WERI-Rb-1 (cell line): ENCODE measurements around the gene PRKCB.
"Not testable (repeated sequence)": the region's sequence is repeated elsewhere in the genome, so short reads cannot be mapped to it uniquely, and the experiment has no call there.

Source experiments
- DNase-seq: peaks from one replicate; pipeline ENCODE4 v3.0.0-alpha.2; 2020
- H3K27ac ChIP-seq: fragments of 250-450 bp; sonication (Bioruptor Pico); 2 replicates; pipeline ENCODE4 v1.5.1; 2020; ENCODE audit warnings: mild to moderate bottlenecking, moderate library complexity
- H3K27me3 ChIP-seq: fragments of 250-450 bp; sonication (Bioruptor Pico); 2 replicates; pipeline ENCODE4 v1.5.1; 2021; ENCODE audit warnings: mild to moderate bottlenecking, low read depth, moderate library complexity; ENCODE audit not compliant: insufficient read depth, severe bottlenecking
- H3K36me3 ChIP-seq: fragments of 250-450 bp; sonication (Bioruptor Pico); 2 replicates; pipeline ENCODE4 v1.5.1; 2020; ENCODE audit warnings: mild to moderate bottlenecking, moderate library complexity
- H3K4me3 ChIP-seq: 2 replicates; pipeline ENCODE4 v1.5.1; 2011; ENCODE audit warnings: low read depth, mild to moderate bottlenecking, control low read depth, low read length
- H3K9me3 ChIP-seq: fragments of 250-450 bp; sonication (Bioruptor Pico); 2 replicates; pipeline ENCODE4 v1.5.1; 2021; ENCODE audit warnings: mild to moderate bottlenecking, moderate library complexity; ENCODE audit not compliant: severe bottlenecking
- CTCF ChIP-seq: IDR thresholded peaks from 2 replicates; pipeline ENCODE4 v1.5.1; 2011; ENCODE audit warnings: low read depth, mild to moderate bottlenecking, control low read depth, inconsistent platforms, low read length

The PRKCB gene

GRCh38 chr16:24102209-24102660, 266.5 kb downstream of the PRKCB start:
- no peaks in the 10 kb centered on the region for H3K27me3 ChIP-seq

GRCh38 chr16:24105471-24105870, 269.7 kb downstream of the PRKCB start:
- H3K4me3 ChIP-seq, DNase-seq, H3K9me3 ChIP-seq, H3K27ac ChIP-seq, H3K36me3 ChIP-seq, H3K27me3 ChIP-seq: not testable (repeated sequence)

More at GRCh38 chr16:24102209-24102660, 266.5 kb downstream of the PRKCB start:
- no peak for TF ChIP-seq CTCF
- no peak for DNase-seq
- Histone ChIP-seq H3K36me3 (no peaks in the 10 kb centered on the region), H3K27ac (no peak overlapping the region), H3K9me3 (no peaks in the 10 kb centered on the region), H3K4me3 (no peak overlapping the region)

GRCh38 chr16:24108090-24108489, 272.3 kb downstream of the PRKCB start:
- H3K4me3 ChIP-seq, H3K27ac ChIP-seq, H3K27me3 ChIP-seq, H3K9me3 ChIP-seq, DNase-seq, H3K36me3 ChIP-seq: not testable (repeated sequence)

- no peak for TF ChIP-seq CTCF
- Histone ChIP-seq H3K27ac (no peak overlapping the region), H3K4me3 (no peak overlapping the region), H3K36me3 (no peaks in the 10 kb centered on the region), H3K9me3 (no peaks in the 10 kb centered on the region), H3K27me3 (no peaks in the 10 kb centered on the region)
- no peak for DNase-seq
Observed at GRCh38 chr16:24111724-24112302, 276.0 kb downstream of the PRKCB start.

- Histone ChIP-seq H3K36me3 (no peaks in the 10 kb centered on the region), H3K27ac (no peak overlapping the region), H3K4me3 (no peak overlapping the region), H3K27me3 (no peaks in the 10 kb centered on the region), H3K9me3 (no peaks in the 10 kb centered on the region)
- DNase-seq: no peak
- TF ChIP-seq CTCF: no peak
Observed at GRCh38 chr16:24113115-24113745, 277.4 kb downstream of the PRKCB start.

GRCh38 chr16:24114876-24115275, 279.1 kb downstream of the PRKCB start:
- no peak overlapping the region for H3K4me3 ChIP-seq
- DNase-seq: no peak
- H3K9me3 ChIP-seq: no peaks in the 10 kb centered on the region
- no peak overlapping the region for H3K27ac ChIP-seq
- no peaks in the 10 kb centered on the region for H3K27me3 ChIP-seq
- no peaks in the 10 kb centered on the region for H3K36me3 ChIP-seq
- TF ChIP-seq CTCF: no peak
